ENCODE measurements around the gene PPP2R2D. TPM values are rescaled to one million over a fixed set of nuclear protein-coding genes. Genes with fewer than 3 reads are reported as not detected.

Gene PPP2R2D
- 10 to 100 TPM; 26.7 to 48.9 (median 42.0) TPM for total RNA-seq
- 10 to 100 TPM; 30.3 to 62.9 TPM for polyA plus RNA-seq
- long read RNA-seq, donor 1, partial matches to known transcripts: 13 of 26 reads
- long read RNA-seq, donor 1, other reads (novel, unspliced or antisense): 13 of 26 reads
- long read RNA-seq, donor 2, full-length matches to known transcripts: 2 of 2 reads
- long read RNA-seq, donor 2, partial matches to known transcripts: 0 of 2 reads
- long read RNA-seq, donor 2, other reads (novel, unspliced or antisense): 0 of 2 reads
- long read RNA-seq, donor 3, full-length matches to known transcripts: 37 of 95 reads
- long read RNA-seq, donor 3, partial matches to known transcripts: 10 of 95 reads
- long read RNA-seq, donor 3, other reads (novel, unspliced or antisense): 48 of 95 reads

GRCh38 chr10:131900350-131901152, at the start of gene PPP2R2D:
Gene PPP2R2D (plus strand): TSS chr10:131901008. CDS start chr10:131901149, 141 bp downstream.
- H3K27ac ChIP-seq: peak within 1 kb of the TSS; percentile 75 to 95
- H3K4me1 ChIP-seq (ENCODE audit: insufficient read depth): peaks cover 21% of the 10 kb centered on the region
- 0 to 1% (median 1%) methylated on average over 63 to 107 of the region's 107 CpGs for WGBS, 3 donors
- H3K27me3 ChIP-seq: no peaks in the 10 kb centered on the region
- intact Hi-C loops (cut with DNase I): loop anchor here (5.0 to 10.0 kb wide), 4 partner anchors 74 to 97 kb away; partner anchors contain the start of gene BNIP3 (in 2 of the 4)
- no peaks in the 10 kb centered on the region for H3K9me3 ChIP-seq
- no peaks in the 10 kb centered on the region for H3K36me3 ChIP-seq
- peak; percentile 93 to 96 (median 95) for DNase-seq
- peak within 1 kb of the TSS; percentile 70 for H3K4me3 ChIP-seq
- peak; percentile 50 for TF ChIP-seq POLR2A (IDR thresholded peaks at IDR 0.05)
- TF ChIP-seq EP300 (IDR thresholded peaks at IDR 0.05): no peak
- TF ChIP-seq, protein P1, sequence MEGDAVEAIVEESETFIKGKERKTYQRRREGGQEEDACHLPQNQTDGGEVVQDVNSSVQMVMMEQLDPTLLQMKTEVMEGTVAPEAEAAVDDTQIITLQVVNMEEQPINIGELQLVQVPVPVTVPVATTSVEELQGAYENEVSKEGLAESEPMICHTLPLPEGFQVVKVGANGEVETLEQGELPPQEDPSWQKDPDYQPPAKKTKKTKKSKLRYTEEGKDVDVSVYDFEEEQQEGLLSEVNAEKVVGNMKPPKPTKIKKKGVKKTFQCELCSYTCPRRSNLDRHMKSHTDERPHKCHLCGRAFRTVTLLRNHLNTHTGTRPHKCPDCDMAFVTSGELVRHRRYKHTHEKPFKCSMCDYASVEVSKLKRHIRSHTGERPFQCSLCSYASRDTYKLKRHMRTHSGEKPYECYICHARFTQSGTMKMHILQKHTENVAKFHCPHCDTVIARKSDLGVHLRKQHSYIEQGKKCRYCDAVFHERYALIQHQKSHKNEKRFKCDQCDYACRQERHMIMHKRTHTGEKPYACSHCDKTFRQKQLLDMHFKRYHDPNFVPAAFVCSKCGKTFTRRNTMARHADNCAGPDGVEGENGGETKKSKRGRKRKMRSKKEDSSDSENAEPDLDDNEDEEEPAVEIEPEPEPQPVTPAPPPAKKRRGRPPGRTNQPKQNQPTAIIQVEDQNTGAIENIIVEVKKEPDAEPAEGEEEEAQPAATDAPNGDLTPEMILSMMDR (IDR thresholded peaks at IDR 0.05): peak in 1 of 3 donors; percentile 11

DNA sequence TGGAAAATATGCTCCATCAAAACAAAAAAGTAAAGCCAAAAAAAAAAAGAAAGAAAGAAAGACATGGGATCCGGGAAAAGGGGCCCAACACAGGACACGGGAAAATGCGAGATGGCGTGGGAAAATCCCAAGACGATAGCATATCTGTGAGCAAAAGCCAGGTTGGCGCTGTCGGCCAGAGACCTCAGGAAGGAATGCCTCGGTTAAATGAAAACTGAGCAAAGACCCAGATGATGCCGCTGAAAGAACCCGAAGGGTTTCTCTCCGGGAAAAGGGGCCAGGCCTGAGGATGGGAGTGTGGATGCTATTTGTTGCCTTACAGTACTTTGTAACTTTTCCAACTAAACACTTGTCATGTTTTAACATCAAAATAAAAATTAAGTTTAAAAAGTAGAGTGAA, 49.5 kb upstream of the PPP2R2D start:
- Histone ChIP-seq H3K36me3 (no peaks in the 10 kb centered on the region), H3K4me3 (no peak overlapping the region), H3K27ac (no peak overlapping the region), H3K9me3 (no peaks in the 10 kb centered on the region), H3K4me1 (ENCODE audit: insufficient read depth) (no peaks in the 10 kb centered on the region), H3K27me3 (no peaks in the 10 kb centered on the region)
- intact Hi-C loops (cut with DNase I): no loop called here
- TF ChIP-seq POLR2A (IDR thresholded peaks at IDR 0.05) (no peak), EP300 (IDR thresholded peaks at IDR 0.05) (no peak)
- TF ChIP-seq, protein P1 (IDR thresholded peaks at IDR 0.05): no peak
- 81 to 86% (median 85%) methylated on average over 11 of the region's 11 CpGs for WGBS, 3 donors
- DNase-seq: peak in 1 of 5 donors; percentile 1

DNA sequence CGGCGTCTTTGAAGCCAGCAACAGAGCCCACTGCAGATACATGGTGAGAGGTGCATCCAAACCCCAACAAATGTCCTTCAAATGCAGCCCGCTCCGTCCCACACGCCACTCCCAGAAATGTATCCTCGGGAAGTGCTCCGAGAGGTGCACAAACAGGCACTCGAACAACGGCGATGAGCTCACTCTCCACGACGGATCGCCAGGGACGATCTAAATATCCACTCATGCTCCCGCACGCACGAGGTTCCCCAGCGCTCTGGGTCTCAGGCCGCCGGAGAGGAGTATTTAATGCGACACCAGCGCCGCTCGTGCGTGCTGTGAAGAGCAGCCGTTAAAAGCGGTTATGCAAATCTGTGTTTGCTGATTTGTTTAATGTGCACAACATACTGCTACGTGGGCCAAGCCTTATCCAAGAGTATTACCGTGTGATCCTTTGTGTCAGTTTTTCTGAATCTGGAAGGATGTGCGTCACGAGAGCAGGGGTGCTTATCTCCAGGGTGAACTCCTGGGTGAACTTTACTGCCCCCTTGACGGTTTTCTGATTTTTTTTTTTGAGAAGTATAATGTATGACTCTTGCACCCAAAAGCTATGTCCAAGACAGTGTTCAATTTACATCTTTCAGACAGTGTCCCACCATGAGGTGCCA, 48.5 kb upstream of the PPP2R2D start:
- intact Hi-C loops (cut with DNase I): no loop called here
- Histone ChIP-seq H3K4me1 (ENCODE audit: insufficient read depth) (no peaks in the 10 kb centered on the region), H3K27ac (no peak overlapping the region), H3K4me3 (no peak overlapping the region), H3K27me3 (no peaks in the 10 kb centered on the region), H3K9me3 (no peaks in the 10 kb centered on the region), H3K36me3 (no peaks in the 10 kb centered on the region)
- TF ChIP-seq, protein P1 (IDR thresholded peaks at IDR 0.05): no peak
- no peak for TF ChIP-seq POLR2A (IDR thresholded peaks at IDR 0.05)
- DNase-seq: peak in 1 of 5 donors; percentile 7
- 92% methylated on average over 32 of the region's 32 CpGs for WGBS, 3 donors
